Thyroid gland (tissue), 4 donors: ENCODE data around the gene CST11.

ENCODE experiments used
- CTCF ChIP-seq, 6 experiments: fragments of 200-600 bp in 3 of 6; fragments of 450-650 bp in 3 of 6; sonication (generic) in 3 of 6; IDR thresholded peaks; one replicate each; pipeline ENCODE4 v1.5.1; 2016 to 2019; ENCODE audit warnings: antibody characterized with exemption in 6 of 6, mild to moderate bottlenecking in 2 of 6, inconsistent platforms in 1 of 6, moderate library complexity in 1 of 6
- POLR2A ChIP-seq, 2 donors: fragments of 450-650 bp; IDR thresholded peaks; one replicate each; pipeline ENCODE4 v1.6.1; 2017; ENCODE audit warnings: antibody characterized with exemption in 2 of 2, mild to moderate bottlenecking in 2 of 2, moderate library complexity in 1 of 2

DNA sequence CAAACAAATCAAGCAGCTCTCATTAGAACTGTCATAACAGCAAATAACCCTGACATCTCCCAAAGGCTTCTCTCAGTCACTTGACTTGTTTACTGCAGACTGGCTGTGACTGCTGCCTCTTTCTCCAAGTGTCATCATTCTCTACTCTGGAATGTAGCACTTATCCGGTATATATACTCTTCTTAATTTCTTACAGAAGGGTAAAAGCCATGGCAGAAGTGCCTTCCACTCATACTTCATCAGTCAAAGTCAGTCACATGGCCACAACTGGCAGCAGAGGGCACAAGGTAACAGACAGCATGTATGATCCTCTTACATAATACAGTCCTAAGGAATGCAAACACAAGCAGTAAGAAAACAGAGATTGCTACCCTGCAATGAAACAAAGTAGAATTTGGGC is 40.6 kb downstream of the CST11 start:
- TF ChIP-seq CTCF (IDR thresholded peaks at IDR 0.05) = no peak
- no peak for TF ChIP-seq POLR2A (IDR thresholded peaks at IDR 0.05)
